ENCODE data around the gene TMEM63A.

The TMEM63A gene

DNA sequence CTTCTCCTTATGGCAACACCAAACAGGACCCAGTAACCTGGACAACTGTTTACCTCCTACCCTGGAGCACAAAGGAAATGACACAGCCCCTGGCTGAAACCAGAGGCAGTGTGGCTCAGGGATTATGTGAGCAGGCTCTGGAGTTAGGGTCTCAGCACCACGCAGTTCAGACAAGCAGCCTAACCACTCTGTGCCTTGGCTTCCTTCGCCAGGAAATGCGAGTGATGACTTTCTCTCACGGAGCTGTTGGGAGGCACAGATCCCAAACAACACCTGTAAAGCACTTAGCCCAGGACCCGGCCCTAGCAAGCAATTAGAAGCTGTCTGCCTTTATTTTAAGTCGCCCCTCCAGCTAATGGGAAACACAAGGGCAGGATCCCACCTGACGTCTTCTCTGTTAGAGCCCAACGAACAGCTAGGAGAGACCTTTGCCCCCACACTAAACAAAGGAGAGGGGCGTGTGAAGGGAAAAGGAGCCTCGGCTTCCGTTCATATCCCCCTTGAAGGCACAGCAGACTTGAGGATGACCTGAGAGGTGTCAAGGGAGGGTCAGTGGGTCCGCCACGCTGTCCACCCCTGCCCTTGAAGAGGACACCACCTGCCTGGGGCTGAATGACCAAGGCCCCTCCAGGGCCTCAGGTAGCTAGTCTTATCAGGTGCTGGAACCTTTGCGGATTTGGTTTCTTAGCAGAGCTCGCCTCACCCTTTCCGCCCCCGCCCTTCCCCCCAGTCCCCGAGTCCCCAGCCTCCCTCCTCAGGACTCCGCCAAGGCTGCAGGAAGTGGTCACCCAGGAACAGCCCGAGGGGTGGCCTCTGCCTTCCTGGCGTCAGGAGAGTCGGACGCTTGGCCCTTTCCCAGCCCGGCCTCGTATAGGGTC is 860 bp downstream of the TMEM63A start:
- Histone ChIP-seq H3K4me3 (ENCODE audit: low read length) (peak overlapping the region; percentile 96), H3K27me3 (replicated peaks; ENCODE audit: control insufficient read depth, insufficient read depth, low read length) (no peaks in the 10 kb centered on the region), H3K9ac (ENCODE audit: low read length) (peak overlapping the region; percentile 98), H3K9me3 (ENCODE audit: control insufficient read depth, low read length) (no peaks in the 10 kb centered on the region), H3K36me3 (ENCODE audit: control insufficient read depth, insufficient read depth, low read length, severe bottlenecking) (peaks cover 8% of the 10 kb centered on the region), H3K4me1 (ENCODE audit: control insufficient read depth, insufficient read depth, low read length) (peaks cover 56% of the 10 kb centered on the region)
- DNase-seq (ENCODE audit: low read depth), result peak; percentile 56

DNA sequence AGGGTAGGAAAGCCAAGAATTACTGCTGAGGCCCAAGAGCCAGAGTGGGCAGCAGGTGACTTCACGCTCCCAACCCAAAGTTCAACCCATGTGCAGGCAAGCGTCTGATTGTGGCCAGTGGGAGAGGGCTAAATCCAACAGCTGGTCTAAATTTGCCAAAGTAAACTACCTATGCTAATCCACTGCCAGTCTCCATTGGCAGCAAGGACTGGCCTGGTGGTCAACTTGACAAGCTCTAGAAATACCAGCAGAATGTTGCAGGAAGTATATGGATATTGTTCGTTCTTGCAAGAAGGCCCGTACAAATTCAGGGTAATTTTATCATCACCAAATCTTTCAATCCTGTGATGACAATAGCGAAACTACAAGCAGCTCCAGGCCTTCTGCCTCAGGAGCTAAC is 1.5 kb downstream of the TMEM63A start:
- H3K9me3 ChIP-seq (ENCODE audit: control insufficient read depth, low read length), result no peaks in the 10 kb centered on the region
- DNase-seq (ENCODE audit: low read depth), result peak; percentile 21
- H3K4me3 ChIP-seq (ENCODE audit: low read length), result peak overlapping the region; percentile 96
- H3K4me1 ChIP-seq (ENCODE audit: control insufficient read depth, insufficient read depth, low read length), result peaks cover 56% of the 10 kb centered on the region
- H3K27me3 ChIP-seq (replicated peaks; ENCODE audit: control insufficient read depth, insufficient read depth, low read length), result no peaks in the 10 kb centered on the region
- H3K9ac ChIP-seq (ENCODE audit: low read length), result peak overlapping the region; percentile 98
- H3K36me3 ChIP-seq (ENCODE audit: control insufficient read depth, insufficient read depth, low read length, severe bottlenecking), result peaks cover 11% of the 10 kb centered on the region

- DNase-seq (ENCODE audit: low read depth), result peak; percentile 5
- no peaks in the 10 kb centered on the region for H3K9me3 ChIP-seq (ENCODE audit: control insufficient read depth, low read length)
- H3K27me3 ChIP-seq (replicated peaks; ENCODE audit: control insufficient read depth, insufficient read depth, low read length), result no peaks in the 10 kb centered on the region
- peak overlapping the region; percentile 96 for H3K4me3 ChIP-seq (ENCODE audit: low read length)
- H3K4me1 ChIP-seq (ENCODE audit: control insufficient read depth, insufficient read depth, low read length), result peaks cover 56% of the 10 kb centered on the region
- peak overlapping the region; percentile 18 for H3K9ac ChIP-seq (ENCODE audit: low read length)
- H3K36me3 ChIP-seq (ENCODE audit: control insufficient read depth, insufficient read depth, low read length, severe bottlenecking), result peaks cover 16% of the 10 kb centered on the region
Observed at GRCh38 chr1:225880222-225880588, 2.0 kb downstream of the TMEM63A start.

GRCh38 chr1:225879521-225880221 is 2.5 kb downstream of the TMEM63A start:
- peaks cover 21% of the 10 kb centered on the region for H3K36me3 ChIP-seq (ENCODE audit: control insufficient read depth, insufficient read depth, low read length, severe bottlenecking)
- peaks cover 56% of the 10 kb centered on the region for H3K4me1 ChIP-seq (ENCODE audit: control insufficient read depth, insufficient read depth, low read length)
- no peaks in the 10 kb centered on the region for H3K27me3 ChIP-seq (replicated peaks; ENCODE audit: control insufficient read depth, insufficient read depth, low read length)
- peak overlapping the region; percentile 44 for H3K4me3 ChIP-seq (ENCODE audit: low read length)
- H3K9ac ChIP-seq (ENCODE audit: low read length), result peak overlapping the region; percentile 18
- no peaks in the 10 kb centered on the region for H3K9me3 ChIP-seq (ENCODE audit: control insufficient read depth, low read length)
- DNase-seq (ENCODE audit: low read depth), result no peak

GRCh38 chr1:225878282-225878681 is 3.9 kb downstream of the TMEM63A start:
- Histone ChIP-seq H3K9me3 (ENCODE audit: control insufficient read depth, low read length) (no peaks in the 10 kb centered on the region), H3K4me3 (ENCODE audit: low read length) (no peak overlapping the region), H3K27me3 (replicated peaks; ENCODE audit: control insufficient read depth, insufficient read depth, low read length) (no peaks in the 10 kb centered on the region), H3K9ac (ENCODE audit: low read length) (peak overlapping the region; percentile 18), H3K4me1 (ENCODE audit: control insufficient read depth, insufficient read depth, low read length) (peaks cover 52% of the 10 kb centered on the region), H3K36me3 (ENCODE audit: control insufficient read depth, insufficient read depth, low read length, severe bottlenecking) (peaks cover 30% of the 10 kb centered on the region)
- DNase-seq (ENCODE audit: low read depth), result no peak

DNA sequence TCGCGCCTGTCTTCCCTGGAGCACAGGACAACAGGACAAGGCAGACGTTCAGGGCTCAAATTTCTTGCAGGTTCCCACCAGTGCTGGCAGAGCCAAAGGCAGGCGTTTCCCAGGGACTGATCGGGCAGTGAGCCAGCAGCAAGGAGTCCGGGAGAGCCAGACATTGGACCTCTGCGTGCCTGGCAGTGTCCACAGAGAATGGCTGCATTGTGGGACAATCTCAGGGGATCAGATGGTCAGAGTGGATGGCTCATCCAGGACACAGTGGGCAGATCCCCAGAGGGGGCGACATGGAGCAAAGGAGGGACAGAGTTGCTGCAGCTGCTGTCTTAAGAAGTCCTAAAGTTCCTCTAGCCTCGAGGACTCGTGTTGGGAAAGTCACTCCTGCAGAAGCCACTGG is 4.6 kb downstream of the TMEM63A start:
- peak; percentile 55 for DNase-seq (ENCODE audit: low read depth)
- H3K9me3 ChIP-seq (ENCODE audit: control insufficient read depth, low read length), result no peaks in the 10 kb centered on the region
- peaks cover 33% of the 10 kb centered on the region for H3K36me3 ChIP-seq (ENCODE audit: control insufficient read depth, insufficient read depth, low read length, severe bottlenecking)
- peak overlapping the region; percentile 18 for H3K9ac ChIP-seq (ENCODE audit: low read length)
- H3K4me1 ChIP-seq (ENCODE audit: control insufficient read depth, insufficient read depth, low read length), result peaks cover 47% of the 10 kb centered on the region
- H3K27me3 ChIP-seq (replicated peaks; ENCODE audit: control insufficient read depth, insufficient read depth, low read length), result no peaks in the 10 kb centered on the region
- H3K4me3 ChIP-seq (ENCODE audit: low read length), result no peak overlapping the region

GRCh38 chr1:225876900-225877510 is 5.2 kb downstream of the TMEM63A start:
- H3K9ac ChIP-seq (ENCODE audit: low read length), result no peak overlapping the region
- no peaks in the 10 kb centered on the region for H3K27me3 ChIP-seq (replicated peaks; ENCODE audit: control insufficient read depth, insufficient read depth, low read length)
- H3K36me3 ChIP-seq (ENCODE audit: control insufficient read depth, insufficient read depth, low read length, severe bottlenecking), result peaks cover 36% of the 10 kb centered on the region
- no peak overlapping the region for H3K4me3 ChIP-seq (ENCODE audit: low read length)
- no peak for DNase-seq (ENCODE audit: low read depth)
- peaks cover 47% of the 10 kb centered on the region for H3K4me1 ChIP-seq (ENCODE audit: control insufficient read depth, insufficient read depth, low read length)
- H3K9me3 ChIP-seq (ENCODE audit: control insufficient read depth, low read length), result no peaks in the 10 kb centered on the region

DNA sequence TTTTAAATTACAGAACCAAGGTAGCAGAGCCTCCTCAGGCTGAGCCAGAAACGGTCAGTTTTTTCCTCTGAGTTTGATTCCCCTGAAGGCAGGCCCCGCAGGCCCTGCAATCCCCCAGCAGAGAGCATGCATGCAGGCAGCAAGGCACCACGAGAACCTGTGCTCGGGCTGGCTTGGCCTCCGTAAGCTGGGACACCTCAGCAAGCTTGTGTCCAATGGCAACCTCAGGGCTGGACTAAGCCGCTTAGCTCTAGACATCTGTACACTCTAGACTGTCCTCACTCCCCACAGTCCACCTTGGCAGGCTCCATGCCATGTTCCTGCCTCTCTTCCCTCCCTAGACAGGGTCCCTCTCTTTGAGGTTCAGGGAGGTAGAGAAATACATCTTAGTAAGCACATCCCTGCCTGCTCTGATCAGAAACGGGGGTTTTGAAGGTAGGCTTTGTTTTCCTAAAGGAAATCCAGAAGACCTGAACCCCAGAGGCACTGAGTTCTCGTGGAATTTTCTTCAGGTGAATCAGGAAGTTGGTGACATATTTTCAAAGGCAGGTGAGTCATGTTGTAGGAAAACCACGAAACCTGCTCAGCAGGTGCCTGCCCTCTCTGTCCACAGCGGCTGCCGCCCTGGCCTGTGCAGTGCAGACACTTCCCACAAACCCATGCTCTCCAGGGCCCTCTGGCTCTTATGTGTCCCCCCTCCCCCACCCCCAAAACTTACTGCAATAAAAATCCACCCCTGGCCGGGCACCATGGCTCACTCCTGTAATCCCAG is 7.0 kb downstream of the TMEM63A start:
- H3K9me3 ChIP-seq (ENCODE audit: control insufficient read depth, low read length), result no peaks in the 10 kb centered on the region
- DNase-seq (ENCODE audit: low read depth), result no peak
- peaks cover 53% of the 10 kb centered on the region for H3K36me3 ChIP-seq (ENCODE audit: control insufficient read depth, insufficient read depth, low read length, severe bottlenecking)
- no peak overlapping the region for H3K9ac ChIP-seq (ENCODE audit: low read length)
- peaks cover 35% of the 10 kb centered on the region for H3K4me1 ChIP-seq (ENCODE audit: control insufficient read depth, insufficient read depth, low read length)
- H3K4me3 ChIP-seq (ENCODE audit: low read length), result no peak overlapping the region
- no peaks in the 10 kb centered on the region for H3K27me3 ChIP-seq (replicated peaks; ENCODE audit: control insufficient read depth, insufficient read depth, low read length)

GRCh38 chr1:225874431-225874830 is 7.7 kb downstream of the TMEM63A start:
- Histone ChIP-seq H3K9ac (ENCODE audit: low read length) (no peak overlapping the region), H3K4me1 (ENCODE audit: control insufficient read depth, insufficient read depth, low read length) (peaks cover 27% of the 10 kb centered on the region), H3K36me3 (ENCODE audit: control insufficient read depth, insufficient read depth, low read length, severe bottlenecking) (peaks cover 60% of the 10 kb centered on the region), H3K27me3 (replicated peaks; ENCODE audit: control insufficient read depth, insufficient read depth, low read length) (no peaks in the 10 kb centered on the region), H3K4me3 (ENCODE audit: low read length) (no peak overlapping the region), H3K9me3 (ENCODE audit: control insufficient read depth, low read length) (no peaks in the 10 kb centered on the region)
- no peak for DNase-seq (ENCODE audit: low read depth)

- Histone ChIP-seq H3K4me1 (ENCODE audit: control insufficient read depth, insufficient read depth, low read length) (peaks cover 16% of the 10 kb centered on the region), H3K36me3 (ENCODE audit: control insufficient read depth, insufficient read depth, low read length, severe bottlenecking) (peaks cover 70% of the 10 kb centered on the region), H3K27me3 (replicated peaks; ENCODE audit: control insufficient read depth, insufficient read depth, low read length) (no peaks in the 10 kb centered on the region), H3K4me3 (ENCODE audit: low read length) (no peak overlapping the region), H3K9me3 (ENCODE audit: control insufficient read depth, low read length) (no peaks in the 10 kb centered on the region), H3K9ac (ENCODE audit: low read length) (no peak overlapping the region)
- DNase-seq (ENCODE audit: low read depth), result no peak
Observed at GRCh38 chr1:225873281-225873850, 8.8 kb downstream of the TMEM63A start.
